ENCODE measurements around the gene PYGL. TPM values are rescaled to one million over a fixed set of nuclear protein-coding genes. Genes with fewer than 3 reads are reported as not detected.
"Not testable (repeated sequence)": the region's sequence is repeated elsewhere in the genome, so short reads cannot be mapped to it uniquely, and the experiment has no call there.

The PYGL gene
- total RNA-seq, 1 experiment from 2014 or later: 32.5 TPM

DNA sequence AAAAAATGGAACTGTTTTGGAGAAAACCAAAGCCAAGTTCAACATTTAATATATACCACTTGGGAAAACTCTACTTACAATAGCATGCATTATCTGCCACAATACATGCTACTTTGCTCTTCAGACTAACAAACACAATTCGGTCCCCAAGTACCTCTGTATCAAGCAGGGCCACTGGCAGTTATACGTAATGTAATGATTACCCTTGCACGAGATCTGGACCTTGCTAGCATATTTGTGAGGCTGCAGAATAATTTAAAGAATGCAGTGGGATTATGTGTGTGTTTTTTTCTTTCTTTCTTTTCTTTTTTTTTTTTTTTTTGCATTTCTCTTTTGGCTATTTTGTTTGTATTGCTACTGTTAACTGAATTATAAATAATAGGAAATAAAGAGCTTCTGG lies 22.8 kb upstream of the PYGL start:
- peak in 1 of 2 experiments; percentile 18 for DNase-seq (ENCODE audit: low read depth in 1 of 2, low spot score in 2 of 2)
- Histone ChIP-seq H3K4me1 (replicated peaks) (peaks cover 15% of the 10 kb centered on the region), H3K4me3 (no peak overlapping the region), H3K27ac (no peak overlapping the region), H3K27me3 (replicated peaks) (no peaks in the 10 kb centered on the region), H3K36me3 (no peaks in the 10 kb centered on the region), H3K9me3 (replicated peaks) (no peaks in the 10 kb centered on the region)

DNA sequence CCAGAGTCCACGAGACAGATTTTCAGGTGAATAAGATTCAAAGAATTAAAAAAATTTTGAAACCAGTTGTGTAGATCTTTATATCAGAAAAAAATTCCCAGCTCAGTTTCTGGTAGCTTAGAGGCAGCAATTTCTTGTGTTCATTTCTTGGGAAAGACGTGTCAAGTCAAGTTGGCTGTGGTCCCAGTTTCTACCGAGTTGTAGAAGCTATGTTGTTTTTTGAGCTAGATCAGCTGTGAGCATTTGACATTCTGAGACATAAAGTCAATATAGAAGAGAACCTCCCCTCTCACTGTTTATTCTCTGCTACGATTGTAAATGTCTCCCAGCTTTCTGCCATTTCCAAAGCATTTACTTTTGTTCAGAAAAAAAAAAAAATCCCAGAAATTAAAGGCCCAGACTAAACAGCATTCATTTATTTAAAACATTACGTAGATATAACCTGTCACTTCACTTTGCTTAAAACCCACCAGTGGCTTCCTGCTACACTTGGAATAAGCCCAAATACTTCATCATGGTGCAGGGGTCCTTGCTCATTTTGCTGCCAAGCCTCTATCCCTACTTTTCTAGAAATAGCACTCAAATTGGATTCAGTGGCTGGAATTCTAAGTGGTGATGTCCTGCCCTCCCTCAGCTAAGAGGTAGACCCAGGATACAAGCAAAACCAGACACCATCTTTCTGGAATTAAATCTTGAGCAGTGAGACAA lies 20.6 kb upstream of the PYGL start:
- no peaks in the 10 kb centered on the region for H3K9me3 ChIP-seq (replicated peaks)
- H3K36me3 ChIP-seq: no peaks in the 10 kb centered on the region
- no peak overlapping the region for H3K4me3 ChIP-seq
- peak in 1 of 2 experiments; percentile 47 for DNase-seq (ENCODE audit: low read depth in 1 of 2, low spot score in 2 of 2)
- no peaks in the 10 kb centered on the region for H3K27me3 ChIP-seq (replicated peaks)
- peaks cover 25% of the 10 kb centered on the region for H3K4me1 ChIP-seq (replicated peaks)
- H3K27ac ChIP-seq: no peak overlapping the region

DNA sequence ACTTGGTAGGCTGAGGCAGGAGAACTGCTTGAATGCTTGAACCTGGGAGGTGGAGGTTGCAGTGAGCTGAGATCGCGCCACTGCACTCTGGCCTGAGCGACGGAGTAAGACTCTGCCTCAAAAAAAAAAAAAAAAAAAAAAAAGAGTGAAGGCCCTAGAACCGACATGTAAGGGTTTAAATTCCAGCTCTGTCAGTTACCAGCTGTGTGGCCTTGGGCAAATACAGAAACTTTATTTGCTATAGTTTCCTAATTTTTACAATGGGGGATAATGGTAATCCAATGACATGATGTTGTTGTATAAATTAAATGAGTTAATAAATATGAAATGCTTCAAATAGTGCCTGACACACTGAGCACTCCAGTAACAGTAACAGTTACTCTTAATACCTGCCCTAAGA lies 19.6 kb upstream of the PYGL start:
- H3K36me3 ChIP-seq: no peaks in the 10 kb centered on the region
- H3K9me3 ChIP-seq (replicated peaks): no peaks in the 10 kb centered on the region
- H3K4me3 ChIP-seq: no peak overlapping the region
- no peak for DNase-seq (ENCODE audit: low read depth in 1 of 2, low spot score in 2 of 2)
- H3K27ac ChIP-seq: no peak overlapping the region
- peaks cover 25% of the 10 kb centered on the region for H3K4me1 ChIP-seq (replicated peaks)
- H3K27me3 ChIP-seq (replicated peaks): no peaks in the 10 kb centered on the region

DNA sequence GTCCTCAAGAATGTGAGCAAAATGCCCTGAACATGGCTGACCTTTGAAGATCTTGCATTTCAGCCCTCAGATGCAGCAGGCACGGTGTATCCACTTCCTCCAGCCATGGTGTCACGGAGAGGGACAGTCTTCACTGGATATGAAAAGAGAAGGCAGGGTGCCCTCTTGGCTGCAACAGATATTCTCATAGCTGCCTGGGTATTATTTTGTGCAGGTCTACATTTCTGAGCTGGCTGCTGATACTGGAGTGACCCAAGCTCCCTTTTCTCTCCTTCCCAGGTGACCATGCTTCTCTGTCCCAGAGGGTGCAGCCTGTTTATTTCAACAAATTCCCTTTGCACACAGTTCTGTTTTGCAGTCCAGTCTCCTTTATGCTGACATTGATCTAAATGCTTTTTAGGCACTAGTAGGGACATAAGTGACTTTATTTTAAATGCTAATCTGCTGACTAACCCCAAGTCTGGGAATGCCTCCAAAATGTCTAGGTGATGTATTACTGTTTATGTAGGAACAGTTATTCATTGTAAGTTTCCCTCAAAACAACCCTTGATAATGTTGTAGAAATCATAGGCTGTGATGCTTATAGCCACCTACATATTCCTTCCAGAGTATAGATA lies 17.4 kb upstream of the PYGL start:
- Histone ChIP-seq H3K4me1 (replicated peaks) (peaks cover 25% of the 10 kb centered on the region), H3K4me3 (no peak overlapping the region), H3K27ac (no peak overlapping the region), H3K27me3 (replicated peaks) (no peaks in the 10 kb centered on the region), H3K9me3 (replicated peaks) (no peaks in the 10 kb centered on the region), H3K36me3 (no peaks in the 10 kb centered on the region)
- DNase-seq (ENCODE audit: low read depth in 1 of 2, low spot score in 2 of 2): peak in 1 of 2 experiments; percentile 65

DNA sequence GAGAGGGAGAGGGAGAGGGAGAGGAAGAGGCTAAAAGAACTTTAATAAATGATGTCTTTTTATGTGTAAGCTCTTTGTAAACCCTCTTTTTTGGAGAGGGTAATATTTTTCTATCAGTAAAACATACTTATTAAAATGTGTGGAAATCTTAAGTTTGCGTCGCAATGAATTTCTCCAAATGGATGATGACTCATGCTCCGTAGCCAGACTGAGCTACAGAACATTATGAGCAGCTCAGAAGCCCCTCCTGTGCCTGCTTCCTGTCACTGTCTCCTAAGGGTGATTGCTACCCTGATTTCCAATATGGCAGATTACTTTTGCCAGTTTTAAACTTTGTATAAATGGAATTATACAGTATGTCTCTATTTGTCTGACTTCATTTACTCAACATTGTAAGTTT lies 13.0 kb upstream of the PYGL start:
- no peaks in the 10 kb centered on the region for H3K36me3 ChIP-seq
- H3K4me3 ChIP-seq: no peak overlapping the region
- no peaks in the 10 kb centered on the region for H3K9me3 ChIP-seq (replicated peaks)
- no peaks in the 10 kb centered on the region for H3K27me3 ChIP-seq (replicated peaks)
- H3K27ac ChIP-seq: no peak overlapping the region
- peaks cover 25% of the 10 kb centered on the region for H3K4me1 ChIP-seq (replicated peaks)
- DNase-seq (ENCODE audit: low read depth in 1 of 2, low spot score in 2 of 2): no peak

DNA sequence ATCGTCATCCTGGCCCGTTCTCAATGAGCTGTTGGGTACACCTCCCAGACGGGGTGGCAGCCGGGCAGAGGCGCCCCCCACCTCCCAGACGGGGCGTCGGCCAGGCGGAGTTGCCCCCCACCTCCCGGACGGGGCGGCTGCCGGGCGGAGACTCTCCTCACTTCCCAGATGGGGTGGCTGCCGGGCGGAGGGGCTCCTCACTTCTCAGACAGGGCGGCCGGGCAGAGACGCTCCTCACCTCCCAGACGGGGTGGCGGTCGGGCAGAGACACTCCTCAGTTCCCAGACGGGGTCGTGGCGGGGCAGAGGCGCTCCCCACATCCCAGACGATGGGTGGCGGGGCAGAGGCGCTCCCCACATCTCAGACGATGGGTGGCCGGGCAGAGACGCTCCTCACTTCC lies 12.1 kb upstream of the PYGL start:
- not testable (repeated sequence) for H3K9me3 ChIP-seq (replicated peaks); H3K27me3 ChIP-seq (replicated peaks); H3K27ac ChIP-seq; H3K36me3 ChIP-seq; DNase-seq (ENCODE audit: low read depth in 1 of 2, low spot score in 2 of 2); H3K4me3 ChIP-seq
- H3K4me1 ChIP-seq (replicated peaks): peaks cover 16% of the 10 kb centered on the region

DNA sequence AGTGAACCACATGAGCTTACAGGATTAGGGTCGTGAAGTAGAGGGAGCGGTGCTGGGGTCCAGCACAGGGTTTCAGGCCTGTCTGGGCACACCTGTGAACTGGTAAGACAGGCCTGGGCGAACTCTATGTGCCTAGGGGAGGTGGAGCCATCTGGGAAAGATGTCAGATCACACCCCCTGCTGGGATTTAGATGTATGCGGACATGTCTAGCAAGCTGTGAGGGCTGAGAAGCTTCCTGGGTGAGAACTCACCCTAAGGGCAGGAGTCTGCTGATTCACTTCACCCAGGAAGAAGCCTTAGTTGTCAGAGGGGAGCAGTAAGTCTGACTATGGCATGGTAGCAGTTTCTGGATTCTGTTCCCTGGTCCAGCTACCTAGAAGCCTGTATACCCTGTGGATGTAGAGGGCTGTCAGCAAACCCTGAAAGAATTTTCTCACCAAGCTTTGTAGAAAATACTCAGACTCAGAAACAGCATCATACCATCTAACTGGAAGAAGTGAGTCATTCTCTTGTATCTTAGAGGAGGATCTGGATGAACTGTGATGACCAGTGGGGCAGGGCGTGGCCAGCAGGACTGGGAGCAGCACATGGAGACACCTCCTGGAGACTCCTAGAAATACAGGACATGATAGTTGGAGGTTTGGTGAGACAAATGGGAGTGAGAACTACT lies 11.2 kb upstream of the PYGL start:
- H3K36me3 ChIP-seq: no peaks in the 10 kb centered on the region
- H3K27ac ChIP-seq: peak overlapping the region; percentile 79
- no peak overlapping the region for H3K4me3 ChIP-seq
- H3K27me3 ChIP-seq (replicated peaks): no peaks in the 10 kb centered on the region
- H3K4me1 ChIP-seq (replicated peaks): peaks cover 13% of the 10 kb centered on the region
- DNase-seq (ENCODE audit: low read depth in 1 of 2, low spot score in 2 of 2): peak; percentile 87 to 94
- no peaks in the 10 kb centered on the region for H3K9me3 ChIP-seq (replicated peaks)

DNA sequence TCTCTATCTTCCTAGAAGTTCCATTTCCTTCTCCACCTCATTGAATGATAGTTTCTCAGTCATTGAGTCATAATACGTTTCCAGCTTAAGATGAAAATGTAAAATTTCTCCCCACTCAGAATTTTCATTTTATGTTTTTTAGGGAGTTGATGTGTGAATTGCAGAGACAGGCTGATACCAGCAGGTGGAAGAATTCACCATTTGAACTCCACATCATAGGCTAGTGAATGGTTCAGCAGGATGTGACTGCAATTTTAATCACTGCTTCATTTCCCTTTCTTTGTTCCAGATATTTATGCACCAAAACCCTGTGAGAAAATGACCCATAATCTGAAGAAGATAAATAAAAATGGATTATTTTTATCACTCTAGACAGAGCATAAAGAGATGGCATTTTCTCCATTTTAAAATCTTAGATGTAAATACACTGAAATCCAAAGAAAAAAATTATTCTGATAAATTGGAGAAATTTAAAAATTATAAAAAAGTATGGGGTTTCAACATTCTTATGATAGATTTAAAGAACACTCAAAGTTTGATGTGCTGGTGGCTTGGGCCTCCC lies 10.6 kb upstream of the PYGL start:
- Histone ChIP-seq H3K4me1 (replicated peaks) (peaks cover 13% of the 10 kb centered on the region), H3K4me3 (no peak overlapping the region), H3K9me3 (replicated peaks) (no peaks in the 10 kb centered on the region), H3K36me3 (no peaks in the 10 kb centered on the region), H3K27me3 (replicated peaks) (no peaks in the 10 kb centered on the region), H3K27ac (peak overlapping the region; percentile 79)
- peak in 1 of 2 experiments; percentile 22 for DNase-seq (ENCODE audit: low read depth in 1 of 2, low spot score in 2 of 2)

DNA sequence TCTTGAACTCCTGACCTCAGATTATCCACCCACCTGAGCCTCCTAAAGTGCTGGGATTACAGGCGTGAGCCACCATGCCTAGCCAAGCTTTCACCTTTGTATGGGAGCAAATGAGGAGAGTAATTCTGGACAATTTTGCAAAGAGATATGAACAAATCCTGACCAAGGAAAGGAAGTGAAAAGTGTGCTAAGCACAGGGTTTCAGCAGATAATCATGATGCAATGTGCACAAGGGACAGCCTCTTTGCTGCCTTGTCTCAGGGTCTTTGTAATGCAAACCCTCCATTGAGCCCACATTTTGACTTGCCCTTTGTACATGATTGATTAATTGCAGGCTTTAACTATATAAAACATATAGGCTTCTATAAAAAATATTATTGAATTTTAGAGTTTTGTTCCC lies 9.2 kb upstream of the PYGL start:
- no peak overlapping the region for H3K4me3 ChIP-seq
- H3K4me1 ChIP-seq (replicated peaks): peaks cover 13% of the 10 kb centered on the region
- no peak overlapping the region for H3K27ac ChIP-seq
- H3K9me3 ChIP-seq (replicated peaks): no peaks in the 10 kb centered on the region
- H3K36me3 ChIP-seq: no peaks in the 10 kb centered on the region
- DNase-seq (ENCODE audit: low read depth in 1 of 2, low spot score in 2 of 2): no peak
- H3K27me3 ChIP-seq (replicated peaks): no peaks in the 10 kb centered on the region

DNA sequence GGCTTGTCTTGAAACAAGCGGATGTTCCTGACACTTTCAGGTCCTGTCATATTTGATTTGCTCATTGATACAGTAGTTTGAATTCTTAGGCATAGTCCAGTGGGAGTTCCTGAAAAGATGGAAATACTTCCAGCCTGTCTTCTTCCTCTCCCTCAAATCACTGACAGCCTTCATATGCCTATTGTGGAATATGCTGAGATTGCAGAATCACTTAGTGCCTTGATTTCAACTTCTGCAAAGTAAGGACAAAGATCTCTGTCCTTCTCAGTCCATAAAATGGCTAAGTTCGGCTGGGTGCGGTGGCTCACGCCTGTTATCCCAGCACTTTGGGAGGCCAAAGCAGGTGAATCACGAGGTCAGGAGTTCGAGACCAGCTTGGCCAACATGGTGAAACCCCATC lies 6.7 kb upstream of the PYGL start:
- Histone ChIP-seq H3K4me3 (no peak overlapping the region), H3K4me1 (replicated peaks) (peaks cover 13% of the 10 kb centered on the region), H3K27ac (no peak overlapping the region), H3K9me3 (replicated peaks) (no peaks in the 10 kb centered on the region), H3K36me3 (no peaks in the 10 kb centered on the region), H3K27me3 (replicated peaks) (no peaks in the 10 kb centered on the region)
- DNase-seq (ENCODE audit: low read depth in 1 of 2, low spot score in 2 of 2): no peak

DNA sequence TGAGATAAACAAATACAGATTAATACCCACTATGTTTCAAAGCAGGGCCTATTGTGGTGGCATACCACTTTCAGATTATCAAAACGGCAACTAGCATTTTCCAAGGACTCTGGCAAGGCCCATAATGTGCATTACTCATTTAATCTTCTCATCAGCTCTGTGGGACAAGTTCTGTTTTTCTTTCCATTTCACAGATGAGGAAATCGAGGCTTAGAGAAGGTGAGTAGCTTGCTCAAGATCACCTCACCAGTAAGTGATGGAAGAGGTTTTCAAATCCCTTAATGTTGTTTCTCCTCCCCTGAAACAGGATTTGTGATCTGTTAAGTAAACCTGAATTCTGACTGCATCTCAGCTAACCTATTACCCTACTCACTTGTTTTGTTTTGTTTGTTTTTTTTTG lies 3.9 kb upstream of the PYGL start:
- peaks cover 10% of the 10 kb centered on the region for H3K4me1 ChIP-seq (replicated peaks)
- H3K36me3 ChIP-seq: no peaks in the 10 kb centered on the region
- H3K9me3 ChIP-seq (replicated peaks): no peaks in the 10 kb centered on the region
- H3K27ac ChIP-seq: no peak overlapping the region
- DNase-seq (ENCODE audit: low read depth in 1 of 2, low spot score in 2 of 2): no peak
- H3K4me3 ChIP-seq: no peak overlapping the region
- H3K27me3 ChIP-seq (replicated peaks): no peaks in the 10 kb centered on the region

DNA sequence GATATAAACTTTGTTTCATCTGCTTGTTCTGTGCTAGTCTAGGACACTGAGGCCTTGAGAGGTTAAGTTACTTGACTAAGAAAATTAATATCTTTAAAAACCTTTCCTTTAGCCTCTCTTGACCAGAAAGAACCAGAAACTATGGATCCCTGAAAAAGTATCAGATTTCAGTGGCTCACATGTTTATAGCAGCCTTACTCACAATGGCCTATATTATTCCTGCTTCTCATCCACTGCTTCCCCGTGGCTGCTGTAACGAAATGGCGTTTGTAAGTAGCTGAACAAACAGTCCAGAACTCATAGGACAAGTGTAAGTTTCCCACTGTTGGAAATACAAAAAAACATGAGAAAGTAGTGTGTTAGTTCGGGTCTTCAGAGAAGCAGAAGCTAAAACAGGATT lies 3.2 kb upstream of the PYGL start:
- H3K27ac ChIP-seq: no peak overlapping the region
- no peak overlapping the region for H3K4me3 ChIP-seq
- no peak for DNase-seq (ENCODE audit: low read depth in 1 of 2, low spot score in 2 of 2)
- no peaks in the 10 kb centered on the region for H3K9me3 ChIP-seq (replicated peaks)
- no peaks in the 10 kb centered on the region for H3K36me3 ChIP-seq
- peaks cover 11% of the 10 kb centered on the region for H3K4me1 ChIP-seq (replicated peaks)
- H3K27me3 ChIP-seq (replicated peaks): no peaks in the 10 kb centered on the region

DNA sequence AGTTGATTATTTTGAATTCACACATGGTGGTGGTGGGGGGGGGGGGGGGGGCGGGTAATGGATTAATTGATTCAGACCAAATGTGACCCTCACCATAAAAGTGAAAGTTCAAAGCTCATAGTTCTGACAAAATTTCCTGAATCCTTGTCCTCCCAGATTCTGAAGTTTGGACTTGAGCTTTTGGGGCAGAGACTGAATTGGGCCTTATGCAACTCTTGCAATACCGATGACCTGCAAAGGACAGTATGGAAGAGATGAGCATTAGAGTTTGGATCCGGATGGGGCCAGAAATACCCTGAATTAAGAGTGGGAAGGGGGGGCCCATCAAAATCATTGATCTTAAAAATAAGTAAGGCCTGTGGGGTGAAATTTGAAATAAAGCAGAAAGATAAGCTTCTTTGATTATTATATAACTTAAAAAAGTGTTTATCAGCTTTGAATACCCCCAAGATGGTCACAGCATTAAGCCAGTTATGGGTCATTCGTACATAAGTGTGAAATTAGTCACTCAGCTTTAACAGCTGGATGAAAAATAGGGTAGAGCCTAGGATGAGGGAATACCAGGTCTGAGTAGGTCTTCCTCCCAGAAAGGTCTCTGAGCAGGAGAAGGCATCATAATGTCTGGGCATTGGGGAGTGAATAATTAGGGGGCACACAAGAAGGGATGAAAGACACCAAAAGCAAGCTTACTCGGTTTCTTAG lies 2.1 kb upstream of the PYGL start:
- no peaks in the 10 kb centered on the region for H3K9me3 ChIP-seq (replicated peaks)
- H3K4me1 ChIP-seq (replicated peaks): peaks cover 11% of the 10 kb centered on the region
- no peak for DNase-seq (ENCODE audit: low read depth in 1 of 2, low spot score in 2 of 2)
- H3K4me3 ChIP-seq: no peak overlapping the region
- H3K36me3 ChIP-seq: no peaks in the 10 kb centered on the region
- no peaks in the 10 kb centered on the region for H3K27me3 ChIP-seq (replicated peaks)
- H3K27ac ChIP-seq: no peak overlapping the region
